G401 (cell line): ENCODE results near the gene GSDME. TPM values are rescaled to one million over a fixed set of nuclear protein-coding genes. Genes with fewer than 3 reads are reported as not detected.
"Not testable (repeated sequence)": the region's sequence is repeated elsewhere in the genome, so short reads cannot be mapped to it uniquely, and the experiment has no call there.

Source experiments
- DNase-seq: peaks from one replicate; pipeline ENCODE4 v3.0.0-alpha.2; 2015; ENCODE audit warnings: low spot score
- in situ Hi-C: cut with HindIII; loops from 2 replicates; pipeline ENCODE4 v1.10.0; 2016; ENCODE audit warnings: low sequenced_read_pairs, mixed read lengths
- total RNA-seq: library from RNA; depleted of rRNA; stranded (reverse); fragments of >200 nt; shearing (Covaris generic); gene quantifications from 2 replicates; pipeline ENCODE4 v1.2.3, GENCODE V29; 2014; rRNA removed

Gene GSDME
- 1.3 and 4.8 TPM in 2 replicates for total RNA-seq

DNA sequence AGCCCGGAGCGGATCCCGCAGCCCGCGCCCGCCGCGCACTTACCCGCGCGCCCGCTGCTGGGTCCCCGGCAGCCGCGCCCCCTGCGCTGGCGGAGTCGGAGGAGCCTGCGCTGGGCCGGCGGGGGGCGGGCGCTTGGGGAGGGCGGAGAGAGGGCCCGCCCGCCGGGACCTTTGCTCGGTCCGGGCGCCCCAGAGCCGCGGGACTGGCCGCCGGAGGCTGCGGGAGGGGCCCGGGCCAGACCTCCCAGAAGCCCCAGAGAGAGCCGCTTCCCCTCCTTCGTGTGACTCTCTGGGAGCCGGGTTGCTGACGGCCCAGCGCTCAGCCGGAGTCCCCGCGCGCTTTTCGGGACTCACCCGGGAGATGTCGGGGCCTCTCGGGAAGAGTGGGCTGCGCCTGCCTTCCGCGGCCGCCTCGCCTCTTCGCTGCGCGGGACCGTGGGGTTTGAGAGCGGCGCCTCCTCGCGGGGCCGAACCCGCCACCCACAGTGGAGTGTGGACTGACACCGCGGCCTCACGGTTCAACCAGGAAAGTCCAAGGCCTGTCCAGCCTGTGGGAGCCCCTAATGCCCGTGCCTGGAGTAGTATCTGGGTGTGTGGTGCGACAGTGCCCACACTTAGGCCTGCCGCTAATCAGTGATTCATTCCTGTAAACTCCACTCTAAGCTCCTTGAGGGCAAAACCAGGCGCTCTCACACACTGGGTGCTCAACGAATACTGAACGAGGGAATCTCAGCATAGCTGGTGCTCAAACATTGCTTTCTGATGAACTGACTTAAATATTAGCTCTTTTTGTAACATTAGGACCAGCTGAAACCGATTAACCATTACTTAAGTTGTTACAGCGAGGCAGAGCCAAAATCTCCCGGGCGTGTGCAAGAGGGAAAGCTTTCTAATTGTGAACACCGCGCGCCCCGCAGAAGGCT, at the start of gene GSDME:
Gene GSDME, minus strand, starts transcription at position 112 of the 923 bp plus-strand sequence. CDS start 7,690 bp downstream, outside the sequence.
- in situ Hi-C loops: no loop called here
- DNase-seq: no peak

DNA sequence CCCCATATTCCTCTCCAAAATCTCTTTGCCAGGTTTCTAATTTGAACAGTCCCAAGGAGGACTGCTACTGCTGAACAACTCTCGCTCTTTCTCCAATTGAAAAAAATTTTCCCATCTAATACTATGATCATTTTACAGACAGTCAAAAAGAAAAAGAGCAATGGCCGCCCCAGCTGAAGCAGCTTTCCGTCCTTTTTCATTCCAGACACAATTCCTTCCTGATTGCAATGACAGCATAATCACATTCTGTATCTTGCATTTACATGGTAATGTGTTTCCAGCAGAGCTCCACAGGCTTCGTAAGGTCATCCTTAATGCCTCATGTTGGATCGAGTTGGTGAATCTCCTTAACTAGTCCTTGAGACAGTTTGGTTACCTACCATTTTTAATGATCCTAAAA, 45.0 kb upstream of the GSDME start:
- in situ Hi-C loops: no loop called here
- DNase-seq: no peak

- in situ Hi-C loops: no loop called here
- no peak for DNase-seq
Measured at GRCh38 chr7:24801883-24802282, 44.6 kb upstream of the GSDME start.

DNA sequence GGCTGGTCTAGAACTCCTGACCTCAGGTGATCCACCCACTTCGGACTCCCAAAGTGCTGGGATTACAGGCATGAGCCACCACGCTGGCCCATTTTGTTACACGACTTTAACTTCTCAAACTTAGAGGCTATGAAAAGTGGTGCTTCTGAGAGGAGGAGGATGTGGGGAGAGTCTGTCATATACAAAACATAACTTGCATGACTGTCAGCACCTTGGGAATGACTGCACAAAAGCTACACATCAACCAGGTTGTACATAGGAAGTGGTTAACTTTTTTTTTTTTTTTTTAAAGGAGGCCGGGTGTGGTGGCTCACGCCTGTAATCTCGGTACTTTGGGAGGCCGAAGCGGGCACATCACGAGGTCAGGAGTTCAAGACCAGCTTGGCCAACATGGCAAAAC, 43.4 kb upstream of the GSDME start:
- DNase-seq: no peak
- in situ Hi-C loops: no loop called here

DNA sequence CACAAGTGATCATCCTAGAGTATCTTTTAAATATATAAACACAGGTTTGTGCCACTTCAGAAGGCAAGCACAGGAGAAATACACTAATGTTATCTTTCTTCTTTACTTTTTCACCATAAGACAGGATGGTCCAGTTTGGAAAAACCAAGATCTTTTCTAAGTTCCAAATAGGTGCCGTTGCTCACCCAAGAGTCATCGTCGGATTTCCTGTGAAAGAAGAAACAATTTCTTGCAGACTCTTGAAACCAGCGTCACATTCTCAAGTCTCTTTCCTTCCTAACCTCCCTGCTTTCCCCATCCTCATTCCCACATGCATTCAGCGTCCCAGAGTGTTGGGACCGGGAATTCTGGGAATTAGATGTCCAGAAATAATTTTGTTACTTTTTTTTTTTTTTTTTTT, 42.8 kb upstream of the GSDME start:
- in situ Hi-C loops: no loop called here
- no peak for DNase-seq

GRCh38 chr7:24799506-24799905, 42.2 kb upstream of the GSDME start:
- in situ Hi-C loops: no loop called here
- DNase-seq: no peak

GRCh38 chr7:24798261-24798660, 41.0 kb upstream of the GSDME start:
- in situ Hi-C loops: no loop called here
- no peak for DNase-seq

DNA sequence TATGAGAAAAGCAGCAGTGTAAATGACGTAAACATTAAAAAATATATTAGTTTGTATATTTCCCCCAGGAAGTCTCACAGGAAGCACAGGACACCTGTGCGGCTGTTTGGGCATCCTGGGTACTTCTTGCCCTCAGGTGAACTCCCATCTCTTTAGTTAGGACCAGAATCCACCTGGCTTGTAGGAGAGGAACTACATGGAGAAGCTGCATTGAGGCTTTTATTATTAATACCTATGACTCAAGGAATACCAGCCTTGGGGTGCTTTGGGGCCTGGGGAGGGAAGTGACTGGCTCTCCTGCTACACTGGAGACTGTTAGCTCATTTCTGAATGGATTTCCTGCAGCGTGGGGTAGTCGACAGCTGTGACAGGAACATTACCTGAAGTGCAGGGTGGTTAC, 40.0 kb upstream of the GSDME start:
- in situ Hi-C loops: no loop called here
- no peak for DNase-seq

- DNase-seq: no peak
- in situ Hi-C loops: no loop called here
Measured at GRCh38 chr7:24795407-24795767, 38.1 kb upstream of the GSDME start.

GRCh38 chr7:24794751-24795406, 37.6 kb upstream of the GSDME start:
- in situ Hi-C loops, DNase-seq: not testable (repeated sequence)

GRCh38 chr7:24793982-24794648, 36.9 kb upstream of the GSDME start:
- no peak for DNase-seq
- in situ Hi-C loops: no loop called here

- in situ Hi-C loops: no loop called here
Measured at GRCh38 chr7:24788961-24789576, 31.8 kb upstream of the GSDME start.

GRCh38 chr7:24788075-24788474, 30.8 kb upstream of the GSDME start:
- no peak for DNase-seq
- in situ Hi-C loops: no loop called here

More at GRCh38 chr7:24788961-24789576, 31.8 kb upstream of the GSDME start:
- no peak for DNase-seq

DNA sequence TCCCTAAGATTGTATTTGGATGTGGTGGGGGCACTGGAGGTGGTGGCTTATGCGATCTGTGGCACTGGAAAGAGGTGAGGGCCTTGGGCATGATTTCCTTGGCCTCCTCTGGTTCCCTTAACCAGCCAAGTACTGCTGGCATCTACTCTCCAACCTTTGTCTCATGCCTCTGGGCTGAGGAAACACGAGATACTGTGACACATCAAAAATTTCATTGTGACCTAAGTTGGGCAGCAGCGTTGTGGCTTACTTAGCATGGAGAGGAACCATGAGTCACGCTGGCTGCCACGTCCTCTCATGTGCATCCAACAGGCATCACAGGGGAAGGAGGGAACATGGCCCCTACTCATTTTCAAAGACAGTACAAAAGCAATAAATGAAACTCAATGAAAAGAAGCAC, 29.7 kb upstream of the GSDME start:
- DNase-seq: no peak
- in situ Hi-C loops: no loop called here

- in situ Hi-C loops: no loop called here
- no peak for DNase-seq
Measured at GRCh38 chr7:24786306-24786705, 29.0 kb upstream of the GSDME start.

- in situ Hi-C loops: no loop called here
Measured at GRCh38 chr7:24784277-24784676, 27.0 kb upstream of the GSDME start.

GRCh38 chr7:24783698-24784097, 26.4 kb upstream of the GSDME start:
- no peak for DNase-seq
- in situ Hi-C loops: no loop called here

More at GRCh38 chr7:24784277-24784676, 27.0 kb upstream of the GSDME start:
- no peak for DNase-seq

- in situ Hi-C loops: no loop called here
- no peak for DNase-seq
Measured at GRCh38 chr7:24781106-24781505, 23.8 kb upstream of the GSDME start.

GRCh38 chr7:24779283-24779655, 22.0 kb upstream of the GSDME start:
- no peak for DNase-seq
- in situ Hi-C loops: no loop called here
